Heart left ventricle (tissue), 16 donors: ENCODE data around the gene IMP4. TPM values are rescaled to one million over a fixed set of nuclear protein-coding genes. Genes with fewer than 3 reads are reported as not detected.

Source experiments
- ATAC-seq, 4 donors: fragments of 200-7000 bp; cut with Tn5 transposase; one replicate each; pipeline ENCODE4 v1.9.1; 2020 to 2022; ENCODE audit warnings: moderate library complexity in 4 of 4, mild to moderate bottlenecking in 3 of 4, moderate number of reproducible peaks in 1 of 4
- DNase-seq, 5 donors: peaks; one replicate each; pipeline ENCODE4 v3.0.0-alpha.2; 2020
- H3K27ac ChIP-seq, 12 donors: fragments of 200-600 bp; sonication (generic) in 4 of 12; one replicate each; pipeline versions ENCODE4 v1.5.0 to v1.8.0; 2016 to 2022; ENCODE audit warnings: mild to moderate bottlenecking in 2 of 12
- H3K27me3 ChIP-seq, 9 donors: fragments of 200-600 bp; sonication (generic) in 2 of 9; one replicate each; pipeline versions ENCODE4 v1.5.1 to v1.8.0; 2016 to 2022; ENCODE audit warnings: mild to moderate bottlenecking in 3 of 9
- H3K36me3 ChIP-seq, 9 donors: fragments of 200-600 bp; sonication (generic) in 2 of 9; one replicate each; pipeline versions ENCODE4 v1.5.0 to v1.8.0; 2018 to 2022; ENCODE audit warnings: mild to moderate bottlenecking in 2 of 9
- H3K4me1 ChIP-seq, 12 donors: fragments of 200-600 bp; sonication (generic) in 4 of 12; one replicate each; pipeline versions ENCODE4 v1.5.0 to v1.8.0; 2016 to 2022; ENCODE audit warnings: mild to moderate bottlenecking in 3 of 12
- H3K4me3 ChIP-seq, 12 donors: fragments of 200-600 bp; sonication (generic) in 4 of 12; one replicate each; pipeline versions ENCODE4 v1.5.0 to v1.8.0; 2017 to 2022; ENCODE audit warnings: mild to moderate bottlenecking in 9 of 12, moderate library complexity in 4 of 12
- H3K9me3 ChIP-seq, 12 donors: fragments of 200-600 bp; sonication (generic) in 4 of 12; one replicate each; pipeline versions ENCODE4 v1.5.0 to v1.8.0; 2016 to 2022; ENCODE audit warnings: mild to moderate bottlenecking in 1 of 12
- POLR2A ChIP-seq, 2 donors: fragments of 450-650 bp; IDR thresholded peaks; one replicate each; pipeline ENCODE4 v1.6.1; 2017; ENCODE audit warnings: antibody characterized with exemption in 2 of 2, mild to moderate bottlenecking in 2 of 2, moderate library complexity in 2 of 2
- WGBS, 4 donors: extraction: QIAGEN DNeasy Blood & Tissue Kit in 2 of 4; methylation state at CpG; one replicate each; pipeline versions ENCODE4 v1.1.5 to v1.1.7; 2013 to 2018; 5-methylcytosine and 5-hydroxymethylcytosine counted together
- intact Hi-C, 10 donors: fragments of 100-400 bp; cut with DNase I; formaldehyde crosslinking; loops; one replicate each; pipeline versions ENCODE4 v1.11.1 to v1.14.2; 2022
- polyA plus RNA-seq, 2 donors: library from polyadenylated mRNA; stranded (reverse); fragments of 200-250 nt; gene quantifications; one replicate each; pipeline ENCODE4 v1.2.3, GENCODE V29; 2013
- total RNA-seq, 9 donors: library from RNA; depleted of rRNA in 2 of 9; stranded (reverse); fragments of >200 nt in 2 of 9; fragmentation: NEBNext Ultra II Directional in 3 of 9; extraction: Animal tissue kit (Norgen Biotek cat#: 25700) in 3 of 9; gene quantifications; one replicate each; pipeline versions ENCODE4 v1.1.0 to v1.2.4, GENCODE V29; 2016 to 2023
- TF ChIP-seq, protein P1 (sequence below), 12 donors: fragments of 200-600 bp; sonication (generic) in 4 of 12; IDR thresholded peaks; one replicate each; pipeline versions ENCODE4 v1.5.0 to v1.8.0; 2018 to 2022; ENCODE audit warnings: antibody characterized with exemption in 12 of 12, mild to moderate bottlenecking in 5 of 12
- donor health status: ischemic (EF 13 %, LVEDD 7.1; RV severe dilation, severe dysfunction).
- donor health status: healthy with polysubstance abuse.
- donor health status: DM: no; HTN: yes; CAD: no.
- donor health status: DM: no; HTN: no; CAD: no.
- donor health status: ischemic (EF 25% LVEDD 6.9; RV normal size, moderate dysfunction).
- donor health status: ischemic (EF 25% LVEDD 5.7; RV mildly dilated, moderate dysfunction).
- donor health status: healthy.
- donor health status: DM: yes; HTN: yes; CAD: no.
- donor health status: ischemic (EF 35%, LVEDD 5.7; RV mildly dilated, moderate dysfunction).
- donor health status: nonischemic (EF 11% LVEDD 7.7; RV severe dilation, severe dysfunction).
- donor health status: DM: yes; HTN: yes; CAD: no.
- donor health status: PGD.
- donor health status: ischemic (EF 29% LVEDD 5.4; RV normal size, mild dysfunction).
- donor health status: nonischemic (EF 23%, LVEDD 6.1; RV moderate dilation, normal function).

The IMP4 gene
- total and polyA plus RNA-seq, 11 donors: 55.8 to 209 (median 73.7) TPM

- TF ChIP-seq, protein P1, sequence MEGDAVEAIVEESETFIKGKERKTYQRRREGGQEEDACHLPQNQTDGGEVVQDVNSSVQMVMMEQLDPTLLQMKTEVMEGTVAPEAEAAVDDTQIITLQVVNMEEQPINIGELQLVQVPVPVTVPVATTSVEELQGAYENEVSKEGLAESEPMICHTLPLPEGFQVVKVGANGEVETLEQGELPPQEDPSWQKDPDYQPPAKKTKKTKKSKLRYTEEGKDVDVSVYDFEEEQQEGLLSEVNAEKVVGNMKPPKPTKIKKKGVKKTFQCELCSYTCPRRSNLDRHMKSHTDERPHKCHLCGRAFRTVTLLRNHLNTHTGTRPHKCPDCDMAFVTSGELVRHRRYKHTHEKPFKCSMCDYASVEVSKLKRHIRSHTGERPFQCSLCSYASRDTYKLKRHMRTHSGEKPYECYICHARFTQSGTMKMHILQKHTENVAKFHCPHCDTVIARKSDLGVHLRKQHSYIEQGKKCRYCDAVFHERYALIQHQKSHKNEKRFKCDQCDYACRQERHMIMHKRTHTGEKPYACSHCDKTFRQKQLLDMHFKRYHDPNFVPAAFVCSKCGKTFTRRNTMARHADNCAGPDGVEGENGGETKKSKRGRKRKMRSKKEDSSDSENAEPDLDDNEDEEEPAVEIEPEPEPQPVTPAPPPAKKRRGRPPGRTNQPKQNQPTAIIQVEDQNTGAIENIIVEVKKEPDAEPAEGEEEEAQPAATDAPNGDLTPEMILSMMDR (IDR thresholded peaks at IDR 0.05): no peak
- TF ChIP-seq POLR2A (IDR thresholded peaks at IDR 0.05): peak in 1 of 2 donors; percentile 34
- Histone ChIP-seq H3K27me3 (no peaks in the 10 kb centered on the region), H3K4me3 (peak overlapping the region; percentile 42 to 94 (median 76)), H3K9me3 (no peaks in the 10 kb centered on the region), H3K27ac (peak overlapping the region; percentile 82 to 95 (median 94)), H3K4me1 (peaks cover 3 to 26% (median 19%) of the 10 kb centered on the region in 12 donors), H3K36me3 (peaks cover 4 to 59% (median 45%) of the 10 kb centered on the region in 9 donors)
- DNase-seq (peak; percentile 91 to 95 (median 93)), ATAC-seq (peak; percentile 87 to 91 (median 88))
- 0 to 1% (median 0%) methylated on average over 8 to 24 of the region's 24 CpGs for WGBS, 4 donors
- intact Hi-C loops: loop anchor here in 4 of 10 donors (1.0 to 5.0 kb wide), 7 partner anchors 13 to 465 kb away; partner anchors contain the start of genes MZT2B (in 1 of the 4), PTPN18 (in 1 of the 4) and SMPD4 (in 1 of the 4)
These were observed 621 bp upstream of the IMP4 start for GRCh38 chr2:130342020-130342532.

GRCh38 chr2:130344578-130344977 lies 1.9 kb downstream of the IMP4 start:
- Histone ChIP-seq H3K9me3 (no peaks in the 10 kb centered on the region), H3K27ac (no peak overlapping the region), H3K4me1 (peaks cover 3 to 26% (median 17%) of the 10 kb centered on the region in 12 donors), H3K36me3 (peaks cover 4 to 60% (median 48%) of the 10 kb centered on the region in 9 donors), H3K27me3 (no peaks in the 10 kb centered on the region), H3K4me3 (no peak overlapping the region)
- intact Hi-C loops: loop anchor here in 2 of 10 donors (5.0 kb wide), 2 partner anchors 162 to 467 kb away; partner anchors contain the start of genes MZT2B (in 1 of the 2) and SMPD4 (in 1 of the 2)
- no peak for ATAC-seq
- DNase-seq: no peak
- 90 to 97% (median 92%) methylated on average over 4 of the region's 4 CpGs for WGBS, 4 donors
- TF ChIP-seq, protein P1 (IDR thresholded peaks at IDR 0.05): no peak
- TF ChIP-seq POLR2A (IDR thresholded peaks at IDR 0.05): no peak

DNA sequence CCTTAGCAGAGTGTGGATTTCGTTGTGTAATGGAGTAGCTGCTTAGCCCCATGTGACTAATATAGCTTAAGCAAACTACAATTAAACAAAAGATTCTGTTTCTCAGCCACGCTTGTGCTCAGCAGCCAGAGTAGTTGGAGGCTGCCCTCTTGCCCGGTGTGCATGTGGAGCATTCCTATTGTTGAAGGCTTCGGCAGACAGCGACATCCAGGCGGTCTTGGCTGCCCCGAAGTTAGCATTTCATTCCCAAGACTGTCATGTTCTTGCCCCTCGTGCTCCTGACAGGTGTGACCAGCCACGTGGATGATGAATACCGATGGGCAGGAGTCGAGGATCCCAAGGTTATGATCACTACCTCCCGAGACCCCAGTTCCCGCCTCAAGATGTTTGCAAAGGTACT lies 2.4 kb downstream of the IMP4 start:
- H3K9me3 ChIP-seq: no peaks in the 10 kb centered on the region
- H3K27ac ChIP-seq: no peak overlapping the region
- ATAC-seq (no peak), DNase-seq (no peak)
- 92 to 96% (median 96%) methylated on average over 11 to 13 of the region's 13 CpGs for WGBS, 4 donors
- no peak for TF ChIP-seq POLR2A (IDR thresholded peaks at IDR 0.05)
- TF ChIP-seq, protein P1 (IDR thresholded peaks at IDR 0.05): no peak
- no peak overlapping the region for H3K4me3 ChIP-seq
- peaks cover 3 to 26% (median 17%) of the 10 kb centered on the region in 12 donors for H3K4me1 ChIP-seq
- H3K27me3 ChIP-seq: no peaks in the 10 kb centered on the region
- intact Hi-C loops: no loop called here
- peaks cover 4 to 57% (median 48%) of the 10 kb centered on the region in 9 donors for H3K36me3 ChIP-seq

- 93 to 98% (median 96%) methylated on average over 14 to 21 of the region's 21 CpGs for WGBS, 4 donors
These were observed 2.9 kb downstream of the IMP4 start for GRCh38 chr2:130345611-130346010.

More at GRCh38 chr2:130345611-130346010, 2.9 kb downstream of the IMP4 start:
- Histone ChIP-seq H3K36me3 (peaks cover 4 to 52% (median 47%) of the 10 kb centered on the region in 9 donors), H3K4me1 (peaks cover 3 to 24% (median 17%) of the 10 kb centered on the region in 12 donors), H3K27ac (no peak overlapping the region), H3K9me3 (no peaks in the 10 kb centered on the region), H3K27me3 (no peaks in the 10 kb centered on the region), H3K4me3 (no peak overlapping the region)
- intact Hi-C loops: no loop called here
- no peak for DNase-seq
- no peak for TF ChIP-seq POLR2A (IDR thresholded peaks at IDR 0.05)
- TF ChIP-seq, protein P1 (IDR thresholded peaks at IDR 0.05): no peak
- no peak for ATAC-seq
